H9 (cell line): ENCODE results near the gene MKRN2. TPM values are rescaled to one million over a fixed set of nuclear protein-coding genes. Genes with fewer than 3 reads are reported as not detected.
A peak's percentile ranks its signal among the peaks of the same experiment; 100 is the strongest.

ENCODE experiments used
- DNase-seq: peaks from one replicate; pipeline ENCODE4 v3.0.0-alpha.2; 2017
- H2AFZ ChIP-seq: one replicate; pipeline ENCODE4 v1.6.1; 2013; ENCODE audit warnings: mild to moderate bottlenecking, low read length, control low read depth, moderate library complexity
- H2AK5ac ChIP-seq: 2 replicates; pipeline ENCODE4 v1.6.1; 2013; ENCODE audit warnings: low read length, control low read depth, mixed read lengths; ENCODE audit not compliant: insufficient read length
- H2BK120ac ChIP-seq: one replicate; pipeline ENCODE4 v1.6.1; 2013; ENCODE audit warnings: low read depth, mild to moderate bottlenecking, low read length, control low read depth, inconsistent platforms; ENCODE audit not compliant: poor library complexity, severe bottlenecking
- H2BK12ac ChIP-seq: 2 replicates; pipeline ENCODE4 v1.6.1; 2013; ENCODE audit warnings: low read length, control low read depth, mixed read lengths, low read depth; ENCODE audit not compliant: insufficient read length
- H2BK15ac ChIP-seq: 2 replicates; pipeline ENCODE4 v1.6.1; 2013; ENCODE audit warnings: low read depth, low read length, control low read depth
- H2BK20ac ChIP-seq: one replicate; pipeline ENCODE4 v1.6.1; 2013; ENCODE audit warnings: low read depth, mild to moderate bottlenecking, low read length, control low read depth, inconsistent platforms; ENCODE audit not compliant: poor library complexity, severe bottlenecking
- H2BK5ac ChIP-seq: 2 replicates; pipeline ENCODE4 v1.6.1; 2013; ENCODE audit warnings: low read length, control low read depth, mixed read lengths; ENCODE audit not compliant: insufficient read length
- H3K14ac ChIP-seq: 2 replicates; pipeline ENCODE4 v1.6.1; 2013; ENCODE audit warnings: low read length, control low read depth; ENCODE audit not compliant: insufficient read depth
- H3K18ac ChIP-seq: 2 replicates; pipeline ENCODE4 v1.6.1; 2013; ENCODE audit warnings: low read depth, mild to moderate bottlenecking, mixed read lengths, low read length, control low read depth; ENCODE audit not compliant: insufficient read length
- H3K23ac ChIP-seq: 2 replicates; pipeline ENCODE4 v1.6.1; 2013; ENCODE audit warnings: low read length, control low read depth, mixed read lengths, low read depth; ENCODE audit not compliant: insufficient read length
- H3K23me2 ChIP-seq: 2 replicates; pipeline ENCODE4 v1.6.1; 2013; ENCODE audit warnings: low read depth, mild to moderate bottlenecking, mixed read lengths, low read length, control low read depth; ENCODE audit not compliant: insufficient read length, poor library complexity, severe bottlenecking
- H3K27ac ChIP-seq: 2 replicates; pipeline ENCODE4 v1.5.1; 2013; ENCODE audit warnings: low read length, control low read depth, mixed read lengths, low read depth; ENCODE audit not compliant: insufficient read length
- H3K27me3 ChIP-seq: 2 replicates; pipeline ENCODE4 v1.6.1; 2013; ENCODE audit warnings: low read length, control low read depth, inconsistent platforms; ENCODE audit not compliant: insufficient read depth
- H3K4ac ChIP-seq: 2 replicates; pipeline ENCODE4 v1.6.1; 2013; ENCODE audit warnings: low read depth, mild to moderate bottlenecking, control low read depth, inconsistent platforms, low read length, moderate library complexity
- H3K4me1 ChIP-seq: 2 replicates; pipeline ENCODE4 v1.6.1; 2013; ENCODE audit warnings: low read length, control low read depth, inconsistent platforms; ENCODE audit not compliant: insufficient read depth
- H3K4me2 ChIP-seq: 2 replicates; pipeline ENCODE4 v1.6.1; 2013; ENCODE audit warnings: low read length, control low read depth, mixed read lengths; ENCODE audit not compliant: insufficient read length, insufficient read depth
- H3K56ac ChIP-seq: 2 replicates; pipeline ENCODE4 v1.6.1; 2013; ENCODE audit warnings: low read depth, mild to moderate bottlenecking, mixed read lengths, low read length, control low read depth; ENCODE audit not compliant: insufficient read length
- H3K79me1 ChIP-seq: 2 replicates; pipeline ENCODE4 v1.6.1; 2013; ENCODE audit warnings: low read depth, mild to moderate bottlenecking, moderate library complexity, low read length, control low read depth, inconsistent platforms; ENCODE audit not compliant: insufficient read depth, poor library complexity, severe bottlenecking
- H3K79me2 ChIP-seq: 2 replicates; pipeline ENCODE4 v1.6.1; 2013; ENCODE audit warnings: low read length, control low read depth, inconsistent platforms; ENCODE audit not compliant: insufficient read depth
- H3K9ac ChIP-seq: 2 replicates; pipeline ENCODE4 v1.6.1; 2013; ENCODE audit warnings: low read length, control low read depth, mixed read lengths; ENCODE audit not compliant: insufficient read length; ENCODE audit errors: extremely low read depth
- H3K9me3 ChIP-seq: one replicate; pipeline ENCODE4 v1.6.1; 2013; ENCODE audit warnings: low read depth, low read length, inconsistent platforms; ENCODE audit not compliant: control insufficient read depth
- H3T11ph ChIP-seq: one replicate; pipeline ENCODE4 v1.6.1; 2013; ENCODE audit warnings: mild to moderate bottlenecking, low read length, control low read depth, inconsistent platforms
- H4K20me1 ChIP-seq: one replicate; pipeline ENCODE4 v1.6.1; 2013; ENCODE audit not compliant: control insufficient read depth, insufficient read length, insufficient read depth
- H4K5ac ChIP-seq: 2 replicates; pipeline ENCODE4 v1.6.1; 2013; ENCODE audit warnings: low read depth, mild to moderate bottlenecking, mixed read lengths, low read length, control low read depth; ENCODE audit not compliant: insufficient read length
- H4K8ac ChIP-seq: replicated peaks from 2 replicates; pipeline ENCODE4 v1.6.1; 2013; ENCODE audit warnings: low read length, control low read depth, mixed read lengths, low read depth; ENCODE audit not compliant: insufficient read length
- H4K91ac ChIP-seq: 2 replicates; pipeline ENCODE4 v1.6.1; 2013; ENCODE audit warnings: low read depth, mild to moderate bottlenecking, moderate library complexity, mixed read lengths, low read length, control low read depth; ENCODE audit not compliant: insufficient read length
- H3K27ac Mint-ChIP-seq, 3 experiments: 2 replicates in 2 of 3; 3 replicates in 1 of 3; pipeline ENCODE4 v1.8.0; 2020 to 2021; ENCODE audit warnings: mixed read lengths in 3 of 3, mild to moderate bottlenecking in 1 of 3, moderate library complexity in 1 of 3
- H3K27me3 Mint-ChIP-seq: 2 replicates; pipeline ENCODE4 v1.8.0; 2021; ENCODE audit warnings: low read depth, mild to moderate bottlenecking, moderate library complexity, mixed read lengths
- H3K36me3 Mint-ChIP-seq, 3 experiments: 2 replicates in 2 of 3; 3 replicates in 1 of 3; pipeline ENCODE4 v1.8.0; 2020 to 2021; ENCODE audit warnings: low read depth in 3 of 3, mixed read lengths in 3 of 3; ENCODE audit not compliant: insufficient read depth in 1 of 3
- H3K4me1 Mint-ChIP-seq, 2 experiments: 2 replicates each; pipeline ENCODE4 v1.8.0; 2020; ENCODE audit warnings: mixed read lengths in 2 of 2
- H3K4me3 Mint-ChIP-seq, 2 experiments: 2 replicates in 1 of 2; 3 replicates in 1 of 2; pipeline ENCODE4 v1.8.0; 2020 to 2021; ENCODE audit warnings: mild to moderate bottlenecking in 2 of 2, mixed read lengths in 2 of 2, moderate library complexity in 1 of 2
- H3K9me3 Mint-ChIP-seq, 2 experiments: 2 replicates in 1 of 2; 3 replicates in 1 of 2; pipeline ENCODE4 v1.8.0; 2020; ENCODE audit warnings: mild to moderate bottlenecking in 2 of 2, mixed read lengths in 2 of 2, moderate library complexity in 1 of 2
- WGBS: extraction: QIAGEN DNeasy Blood & Tissue Kit; methylation state at CpG from one replicate; pipeline ENCODE4 v1.1.7; 2013; ENCODE audit warnings: missing lambda C conversion rate, low lambda C conversion rate, mixed read lengths; ENCODE audit not compliant: insufficient read length; ENCODE audit errors: extremely low coverage; 5-methylcytosine and 5-hydroxymethylcytosine counted together
- total RNA-seq: library from RNA; stranded (reverse); gene quantifications from 2 replicates; pipeline ENCODE4 v1.2.1, GENCODE V29; 2021
- TF ChIP-seq, protein P1 (sequence below): fragments of 200-600 bp; sonication (generic); conservative IDR thresholded peaks from 3 replicates; pipeline ENCODE4 v1.8.0; 2021; ENCODE audit warnings: antibody characterized with exemption, mild to moderate bottlenecking

MKRN2 gene
- total RNA-seq, 1 experiment from 2014 or later = 18.1 TPM

DNA sequence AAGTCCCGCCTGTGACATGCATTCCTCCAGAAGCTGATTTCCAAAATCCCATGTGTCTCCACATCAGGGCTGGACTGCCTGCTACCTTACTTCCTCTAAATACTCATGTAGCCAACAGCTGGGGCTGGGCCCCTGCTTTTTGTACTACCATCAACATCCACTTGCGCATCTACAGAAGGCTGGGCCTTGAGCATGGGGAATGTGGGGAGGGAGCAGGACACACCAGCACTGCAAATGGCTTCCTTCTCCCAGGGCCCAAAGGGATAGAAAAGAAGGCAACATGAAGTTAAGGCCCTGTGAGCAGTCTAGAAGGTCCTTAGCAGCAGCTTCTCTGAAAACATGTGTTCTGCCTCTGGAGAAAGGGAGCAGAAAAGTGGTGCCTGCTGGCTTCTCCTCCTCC lies 27.2 kb downstream of the MKRN2 start:
- H3K4me2 ChIP-seq = no peak overlapping the region
- no peak overlapping the region for H2AK5ac ChIP-seq
- H3K18ac ChIP-seq = no peak overlapping the region
- no peak for DNase-seq
- H3K4ac ChIP-seq = no peak overlapping the region
- no peak overlapping the region for H2BK15ac ChIP-seq
- Mint-ChIP-seq H3K27me3 (no peaks in the 10 kb centered on the region), H3K4me1 (peaks cover 0 to 4% of the 10 kb centered on the region in 2 experiments; a peak in 1 of 4 replicates), H3K4me3 (no peak overlapping the region), H3K27ac (peak overlapping the region; percentile 59 to 76 (median 68); a peak in 3 of 7 replicates), H3K36me3 (peaks cover 28 to 80% (median 72%) of the 10 kb centered on the region in 3 experiments), H3K9me3 (no peaks in the 10 kb centered on the region)
- no peaks in the 10 kb centered on the region for H3K79me1 ChIP-seq
- H3K27ac ChIP-seq = no peak overlapping the region
- TF ChIP-seq, protein P1, sequence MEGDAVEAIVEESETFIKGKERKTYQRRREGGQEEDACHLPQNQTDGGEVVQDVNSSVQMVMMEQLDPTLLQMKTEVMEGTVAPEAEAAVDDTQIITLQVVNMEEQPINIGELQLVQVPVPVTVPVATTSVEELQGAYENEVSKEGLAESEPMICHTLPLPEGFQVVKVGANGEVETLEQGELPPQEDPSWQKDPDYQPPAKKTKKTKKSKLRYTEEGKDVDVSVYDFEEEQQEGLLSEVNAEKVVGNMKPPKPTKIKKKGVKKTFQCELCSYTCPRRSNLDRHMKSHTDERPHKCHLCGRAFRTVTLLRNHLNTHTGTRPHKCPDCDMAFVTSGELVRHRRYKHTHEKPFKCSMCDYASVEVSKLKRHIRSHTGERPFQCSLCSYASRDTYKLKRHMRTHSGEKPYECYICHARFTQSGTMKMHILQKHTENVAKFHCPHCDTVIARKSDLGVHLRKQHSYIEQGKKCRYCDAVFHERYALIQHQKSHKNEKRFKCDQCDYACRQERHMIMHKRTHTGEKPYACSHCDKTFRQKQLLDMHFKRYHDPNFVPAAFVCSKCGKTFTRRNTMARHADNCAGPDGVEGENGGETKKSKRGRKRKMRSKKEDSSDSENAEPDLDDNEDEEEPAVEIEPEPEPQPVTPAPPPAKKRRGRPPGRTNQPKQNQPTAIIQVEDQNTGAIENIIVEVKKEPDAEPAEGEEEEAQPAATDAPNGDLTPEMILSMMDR = no peak
- H3K4me1 ChIP-seq = no peaks in the 10 kb centered on the region
- no peaks in the 10 kb centered on the region for H3K9me3 ChIP-seq
- H3K23me2 ChIP-seq = no peaks in the 10 kb centered on the region
- H2BK20ac ChIP-seq = no peak overlapping the region
- no peak overlapping the region for H2BK12ac ChIP-seq
- no peak overlapping the region for H2BK120ac ChIP-seq
- no peak overlapping the region for H2BK5ac ChIP-seq
- H3K27me3 ChIP-seq = no peaks in the 10 kb centered on the region
- H3T11ph ChIP-seq = no peak overlapping the region
- H3K9ac ChIP-seq = no peak overlapping the region
- H2AFZ ChIP-seq = no peak overlapping the region
- H4K5ac ChIP-seq = no peak overlapping the region
- no peak overlapping the region for H3K23ac ChIP-seq
- H3K14ac ChIP-seq = no peak overlapping the region
- no peaks in the 10 kb centered on the region for H4K20me1 ChIP-seq
- H3K79me2 ChIP-seq = no peaks in the 10 kb centered on the region
- H4K91ac ChIP-seq = no peak overlapping the region
- H3K56ac ChIP-seq = no peak overlapping the region
- no CpG with 5 or more reads among the region's 2 CpGs for WGBS
- no peak overlapping the region for H4K8ac ChIP-seq
